Tibial artery (tissue), 4 donors: ENCODE measurements around the gene ARMH2.

ENCODE experiments used
- DNase-seq, 2 donors: peaks; one replicate each; pipeline ENCODE4 v3.0.0-alpha.2; 2019
- H3K27ac ChIP-seq, 2 donors: fragments of 200-600 bp; sonication (generic) in 1 of 2; 1 replicate in 1 of 2; 2 replicates in 1 of 2; pipeline ENCODE4 v1.5.1; 2018 to 2019; ENCODE audit warnings: mild to moderate bottlenecking in 1 of 2
- H3K27me3 ChIP-seq, 2 donors: fragments of 200-600 bp; sonication (generic) in 1 of 2; one replicate each; pipeline versions ENCODE4 v1.5.1 to v1.6.0; 2016 to 2019
- H3K36me3 ChIP-seq, 3 donors: fragments of 200-600 bp; sonication (generic) in 2 of 3; one replicate each; pipeline ENCODE4 v1.5.1; 2016 to 2019; ENCODE audit warnings: mild to moderate bottlenecking in 2 of 3
- H3K4me1 ChIP-seq, 4 donors: fragments of 200-600 bp; sonication (generic) in 2 of 4; 1 replicate in 3 of 4; 2 replicates in 1 of 4; pipeline ENCODE4 v1.5.1; 2016 to 2019
- H3K4me3 ChIP-seq, 2 donors: fragments of 200-600 bp; sonication (generic) in 1 of 2; 1 replicate in 1 of 2; 2 replicates in 1 of 2; pipeline ENCODE4 v1.5.1; 2018 to 2019; ENCODE audit warnings: mild to moderate bottlenecking in 2 of 2
- H3K9me3 ChIP-seq, 3 donors: fragments of 200-600 bp; sonication (generic) in 1 of 3; one replicate each; pipeline ENCODE4 v1.5.1; 2016 to 2019
- CTCF ChIP-seq, 2 experiments: fragments of 200-600 bp in 1 of 2; fragments of 450-650 bp in 1 of 2; IDR thresholded peaks; one replicate each; pipeline ENCODE4 v1.5.1; 2017 to 2019; ENCODE audit warnings: antibody characterized with exemption in 2 of 2, mild to moderate bottlenecking in 1 of 2, moderate library complexity in 1 of 2
- intact Hi-C: fragments of 100-400 bp; cut with DNase I; formaldehyde crosslinking; loops from one replicate; pipeline ENCODE4 v1.15.0; 2023; ENCODE audit warnings: low total_unique reads

ARMH2 gene

DNA sequence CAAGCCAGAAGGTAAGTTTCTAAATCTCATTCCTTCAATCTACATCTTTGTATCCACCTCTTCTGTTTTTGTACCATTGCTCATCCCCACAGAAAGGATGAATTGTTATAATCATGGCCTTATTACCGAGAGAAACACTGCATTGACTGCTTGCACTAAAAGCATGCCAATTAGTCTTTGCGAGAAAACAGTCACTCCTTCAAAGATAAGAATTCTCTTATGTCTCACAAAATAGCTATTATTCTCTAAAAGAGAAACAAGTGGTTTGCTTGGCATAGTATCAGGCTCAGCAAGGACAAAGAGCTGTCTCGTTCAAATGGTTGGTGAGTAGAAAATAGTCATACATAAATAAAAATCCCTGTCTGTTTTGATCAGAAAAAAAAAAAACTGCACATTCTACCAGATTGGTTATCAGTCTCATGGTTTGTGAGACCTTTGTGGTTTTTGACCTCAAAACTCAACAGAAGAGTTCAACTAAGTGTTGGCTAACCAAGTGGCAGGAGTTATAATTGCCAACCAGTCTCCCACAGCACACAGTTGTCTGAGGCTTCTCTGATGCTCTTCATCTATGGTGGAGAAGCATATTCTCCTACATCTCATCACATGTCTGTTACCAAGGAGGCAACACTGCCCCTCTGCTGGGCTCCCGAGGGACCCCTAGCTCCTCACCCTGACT is 35.1 kb upstream of the ARMH2 start:
- DNase-seq = no peak
- Histone ChIP-seq H3K9me3 (no peaks in the 10 kb centered on the region), H3K27ac (no peak overlapping the region), H3K36me3 (no peaks in the 10 kb centered on the region), H3K4me1 (peaks cover 0 to 24% (median 0%) of the 10 kb centered on the region in 4 donors), H3K27me3 (no peaks in the 10 kb centered on the region), H3K4me3 (no peak overlapping the region)
- no peak for TF ChIP-seq CTCF (IDR thresholded peaks at IDR 0.05)
- intact Hi-C loops = no loop called here

DNA sequence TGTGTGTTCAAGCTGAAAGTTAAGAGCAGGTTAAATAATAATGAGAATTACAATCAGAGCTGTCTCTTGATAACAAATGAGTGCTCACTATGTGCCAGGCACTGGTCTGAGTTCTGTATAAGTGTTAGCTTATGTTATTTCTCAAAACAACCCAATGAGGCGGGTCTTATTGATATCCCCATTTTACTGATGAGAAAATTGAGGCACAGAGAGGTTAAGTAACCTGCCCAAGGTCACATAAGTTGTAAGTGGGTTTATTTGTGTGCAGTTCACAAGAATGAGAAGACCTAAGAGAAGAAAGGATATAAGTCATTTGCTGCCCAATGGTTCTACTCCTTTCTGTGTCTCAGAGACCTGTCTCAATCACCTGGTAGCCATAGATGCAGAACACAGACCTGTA is 34.1 kb upstream of the ARMH2 start:
- Histone ChIP-seq H3K27ac (no peak overlapping the region), H3K4me3 (no peak overlapping the region), H3K27me3 (no peaks in the 10 kb centered on the region), H3K4me1 (peaks cover 0 to 17% (median 0%) of the 10 kb centered on the region in 4 donors), H3K9me3 (no peaks in the 10 kb centered on the region), H3K36me3 (no peaks in the 10 kb centered on the region)
- no peak for DNase-seq
- intact Hi-C loops = no loop called here
- no peak for TF ChIP-seq CTCF (IDR thresholded peaks at IDR 0.05)

- H3K27ac ChIP-seq = no peak overlapping the region
Observed at GRCh38 chr6:24831771-24832716, 33.3 kb upstream of the ARMH2 start.

GRCh38 chr6:24829657-24830056 is 30.9 kb upstream of the ARMH2 start:
- no peaks in the 10 kb centered on the region for H3K36me3 ChIP-seq
- H3K27me3 ChIP-seq = no peaks in the 10 kb centered on the region
- peaks cover 0 to 6% (median 0%) of the 10 kb centered on the region in 4 donors for H3K4me1 ChIP-seq
- intact Hi-C loops = no loop called here
- DNase-seq = no peak
- H3K27ac ChIP-seq = no peak overlapping the region
- H3K9me3 ChIP-seq = no peaks in the 10 kb centered on the region
- no peak for TF ChIP-seq CTCF (IDR thresholded peaks at IDR 0.05)
- H3K4me3 ChIP-seq = no peak overlapping the region

More at GRCh38 chr6:24831771-24832716, 33.3 kb upstream of the ARMH2 start:
- Histone ChIP-seq H3K4me3 (no peak overlapping the region), H3K27me3 (no peaks in the 10 kb centered on the region), H3K4me1 (peaks cover 0 to 15% (median 0%) of the 10 kb centered on the region in 4 donors), H3K9me3 (no peaks in the 10 kb centered on the region), H3K36me3 (no peaks in the 10 kb centered on the region)
- no peak for TF ChIP-seq CTCF (IDR thresholded peaks at IDR 0.05)
- intact Hi-C loops = no loop called here
- DNase-seq = no peak

DNA sequence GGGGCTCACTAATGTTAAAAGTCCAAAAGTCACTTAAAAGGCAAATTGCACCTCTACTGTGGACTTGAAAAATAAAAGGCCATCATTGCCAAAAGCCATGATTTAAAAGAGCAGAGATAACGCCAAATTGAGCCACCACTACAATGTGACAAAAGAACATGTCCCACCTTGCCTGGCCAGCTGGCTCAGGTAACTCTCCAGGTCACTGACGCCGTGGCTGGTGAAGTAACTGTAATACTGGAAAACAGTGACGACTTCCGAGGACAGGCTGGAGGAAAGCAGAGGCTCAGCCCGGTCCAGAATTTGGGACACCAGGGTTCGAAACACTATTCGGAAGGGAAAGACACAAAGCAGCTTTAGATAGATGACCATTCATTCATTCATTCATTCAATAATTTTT is 29.3 kb upstream of the ARMH2 start:
- no peaks in the 10 kb centered on the region for H3K27me3 ChIP-seq
- peaks cover 0 to 8% (median 0%) of the 10 kb centered on the region in 3 donors for H3K36me3 ChIP-seq
- H3K27ac ChIP-seq = no peak overlapping the region
- TF ChIP-seq CTCF (IDR thresholded peaks at IDR 0.05) = no peak
- intact Hi-C loops = no loop called here
- no peak for DNase-seq
- no peak overlapping the region for H3K4me3 ChIP-seq
- peaks cover 0 to 6% (median 0%) of the 10 kb centered on the region in 4 donors for H3K4me1 ChIP-seq
- no peaks in the 10 kb centered on the region for H3K9me3 ChIP-seq
